HUES48 (cell line): Measurements from ENCODE around the gene OVOL3.

Experiments used
- H3K27ac ChIP-seq: one replicate; pipeline ENCODE4 v1.7.0; 2013; ENCODE audit warnings: low read depth, low read length, inconsistent platforms
- H3K27me3 ChIP-seq: 2 replicates; pipeline ENCODE4 v1.6.1; 2013; ENCODE audit warnings: mild to moderate bottlenecking, low read length; ENCODE audit not compliant: control insufficient read depth, insufficient read depth
- H3K36me3 ChIP-seq: 2 replicates; pipeline ENCODE4 v1.6.1; 2013; ENCODE audit warnings: low read length; ENCODE audit not compliant: control insufficient read depth, insufficient read depth
- H3K4me1 ChIP-seq: 2 replicates; pipeline ENCODE4 v1.6.1; 2013; ENCODE audit warnings: mild to moderate bottlenecking, low read length; ENCODE audit not compliant: control insufficient read depth, insufficient read depth
- H3K4me3 ChIP-seq: 2 replicates; pipeline ENCODE4 v1.5.1; 2013; ENCODE audit warnings: mild to moderate bottlenecking, low read depth, low read length
- H3K9ac ChIP-seq: 2 replicates; pipeline ENCODE4 v1.6.1; 2013; ENCODE audit warnings: mild to moderate bottlenecking, low read depth, low read length, moderate library complexity
- H3K9me3 ChIP-seq: 2 replicates; pipeline ENCODE4 v1.6.1; 2013; ENCODE audit warnings: low read length; ENCODE audit not compliant: control insufficient read depth, insufficient read depth

Gene OVOL3

DNA sequence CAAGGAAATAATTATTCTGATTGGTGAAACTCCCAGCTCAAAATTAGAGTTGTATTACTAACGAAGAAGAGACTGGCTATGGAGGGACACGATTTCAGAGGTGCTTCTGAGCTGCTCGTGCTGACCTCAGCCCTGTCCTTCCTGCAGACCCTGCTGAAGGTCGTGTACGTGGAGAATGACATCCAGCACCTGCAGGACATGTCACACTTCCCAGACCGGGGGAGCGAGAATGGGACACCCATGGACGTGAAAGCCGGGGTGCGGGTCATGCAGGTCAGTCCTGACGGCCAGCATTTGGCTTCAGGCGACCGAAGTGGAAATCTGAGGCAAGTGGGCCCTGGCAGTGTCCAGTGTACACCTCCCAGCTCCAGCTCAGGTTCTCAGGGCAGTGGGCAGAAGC lies 28.0 kb upstream of the OVOL3 start:
- no peak overlapping the region for H3K4me3 ChIP-seq
- H3K9me3 ChIP-seq = no peaks in the 10 kb centered on the region
- H3K4me1 ChIP-seq = no peaks in the 10 kb centered on the region
- peaks cover 81% of the 10 kb centered on the region for H3K36me3 ChIP-seq
- no peaks in the 10 kb centered on the region for H3K27me3 ChIP-seq
- no peak overlapping the region for H3K27ac ChIP-seq
- H3K9ac ChIP-seq = no peak overlapping the region

DNA sequence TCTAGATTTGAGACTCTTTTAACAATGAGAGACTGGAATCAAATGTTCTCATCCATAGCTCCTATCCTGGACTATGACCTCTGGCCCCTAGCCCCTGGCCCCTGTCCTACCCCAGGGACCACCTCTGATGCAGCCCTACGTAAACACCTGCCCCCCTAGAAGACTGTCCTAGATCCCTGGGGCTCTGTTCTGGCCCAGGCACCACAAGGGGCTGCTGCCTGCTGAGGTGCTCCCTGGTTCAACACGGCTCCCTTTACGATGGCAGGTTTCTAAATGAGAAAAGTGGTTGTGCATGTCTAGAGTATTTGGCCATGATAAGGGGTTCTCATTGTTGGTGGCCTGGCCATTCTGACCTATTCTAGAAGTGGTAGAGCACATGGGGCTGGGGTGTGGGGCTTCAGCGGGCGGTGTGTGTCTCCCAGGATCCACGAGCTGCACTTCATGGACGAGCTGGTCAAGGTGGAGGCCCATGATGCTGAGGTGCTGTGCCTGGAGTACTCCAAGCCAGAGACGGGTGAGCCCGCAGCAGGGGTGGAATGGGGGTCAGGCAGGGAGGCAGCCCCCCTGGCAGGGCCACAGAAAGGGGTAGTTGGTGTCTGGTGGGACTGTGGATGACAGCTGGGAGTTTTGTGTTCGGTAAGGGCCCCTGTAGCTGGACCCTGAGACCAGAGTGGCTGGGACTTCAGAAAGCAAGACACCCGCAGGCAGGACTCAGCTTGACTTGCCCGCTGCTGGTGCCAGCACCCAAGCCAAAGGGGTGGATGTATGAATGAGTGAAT lies 26.5 kb upstream of the OVOL3 start:
- H3K9me3 ChIP-seq = no peaks in the 10 kb centered on the region
- peaks cover 86% of the 10 kb centered on the region for H3K36me3 ChIP-seq
- H3K27ac ChIP-seq = no peak overlapping the region
- no peak overlapping the region for H3K9ac ChIP-seq
- H3K27me3 ChIP-seq = no peaks in the 10 kb centered on the region
- H3K4me1 ChIP-seq = no peaks in the 10 kb centered on the region
- H3K4me3 ChIP-seq = no peak overlapping the region

DNA sequence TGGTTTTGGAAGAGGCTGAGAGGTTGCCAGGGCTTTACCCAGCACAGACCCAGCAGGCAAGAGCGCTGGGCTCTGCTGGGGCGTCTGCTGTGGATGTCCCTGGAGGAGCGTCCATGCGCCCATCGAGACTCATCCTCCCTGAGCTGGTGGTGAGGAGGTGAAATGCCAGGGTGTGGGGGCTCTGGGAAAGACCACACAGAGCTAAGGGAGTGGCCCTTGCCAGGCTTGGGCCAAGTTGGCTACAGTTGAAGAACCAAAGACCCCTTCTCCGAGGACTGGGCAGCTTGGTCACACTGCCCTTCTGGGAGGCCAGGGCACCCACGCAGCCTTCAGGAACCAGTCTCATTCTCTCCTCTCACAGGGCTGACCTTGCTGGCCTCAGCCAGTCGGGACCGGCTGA lies 24.6 kb upstream of the OVOL3 start:
- H3K27ac ChIP-seq = no peak overlapping the region
- H3K9me3 ChIP-seq = no peaks in the 10 kb centered on the region
- H3K4me1 ChIP-seq = no peaks in the 10 kb centered on the region
- H3K9ac ChIP-seq = no peak overlapping the region
- H3K36me3 ChIP-seq = peaks cover 91% of the 10 kb centered on the region
- no peaks in the 10 kb centered on the region for H3K27me3 ChIP-seq
- no peak overlapping the region for H3K4me3 ChIP-seq

- H3K9me3 ChIP-seq = no peaks in the 10 kb centered on the region
- H3K36me3 ChIP-seq = peaks cover 87% of the 10 kb centered on the region
- H3K4me3 ChIP-seq = no peak overlapping the region
- H3K27me3 ChIP-seq = no peaks in the 10 kb centered on the region
- H3K9ac ChIP-seq = no peak overlapping the region
- no peaks in the 10 kb centered on the region for H3K4me1 ChIP-seq
- no peak overlapping the region for H3K27ac ChIP-seq
These were observed 21.1 kb upstream of the OVOL3 start for GRCh38 chr19:36089847-36090246.

- Histone ChIP-seq H3K27ac (no peak overlapping the region), H3K9ac (no peak overlapping the region), H3K9me3 (no peaks in the 10 kb centered on the region), H3K4me3 (no peak overlapping the region), H3K4me1 (no peaks in the 10 kb centered on the region), H3K27me3 (no peaks in the 10 kb centered on the region), H3K36me3 (peaks cover 89% of the 10 kb centered on the region)
These were observed 19.8 kb upstream of the OVOL3 start for GRCh38 chr19:36090910-36091695.

- H3K27me3 ChIP-seq = no peaks in the 10 kb centered on the region
- no peaks in the 10 kb centered on the region for H3K9me3 ChIP-seq
- peaks cover 90% of the 10 kb centered on the region for H3K36me3 ChIP-seq
- no peak overlapping the region for H3K4me3 ChIP-seq
- H3K9ac ChIP-seq = no peak overlapping the region
- H3K27ac ChIP-seq = no peak overlapping the region
- no peaks in the 10 kb centered on the region for H3K4me1 ChIP-seq
These were observed 18.4 kb upstream of the OVOL3 start for GRCh38 chr19:36092566-36092965.

DNA sequence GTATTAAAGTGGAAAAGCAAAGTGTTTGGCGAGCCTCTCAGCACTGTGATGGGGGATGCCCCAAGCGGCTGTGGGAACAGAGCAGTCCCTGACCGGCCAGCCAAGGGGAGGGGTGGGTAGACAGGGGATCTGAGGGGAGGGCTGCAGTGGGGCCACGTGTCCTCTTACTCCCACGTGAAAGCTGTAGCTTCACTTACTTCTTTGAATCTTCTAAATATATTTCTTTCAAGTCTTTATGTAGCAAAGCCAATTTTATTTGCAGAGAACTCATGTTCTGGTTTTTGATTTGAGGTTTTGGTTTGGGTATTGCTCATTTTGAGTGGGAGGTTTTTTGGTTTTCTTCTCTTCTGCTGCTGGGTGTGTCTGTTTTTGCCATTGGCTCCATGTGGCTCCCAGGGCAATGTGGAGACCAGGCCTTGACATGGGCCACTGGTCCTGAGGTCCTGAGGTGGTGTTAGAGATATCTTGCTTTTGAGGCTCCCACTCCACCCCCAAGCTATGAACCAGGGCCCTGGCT lies 17.7 kb upstream of the OVOL3 start:
- H3K27ac ChIP-seq = no peak overlapping the region
- no peaks in the 10 kb centered on the region for H3K27me3 ChIP-seq
- H3K36me3 ChIP-seq = peaks cover 88% of the 10 kb centered on the region
- no peak overlapping the region for H3K4me3 ChIP-seq
- H3K4me1 ChIP-seq = no peaks in the 10 kb centered on the region
- H3K9me3 ChIP-seq = no peaks in the 10 kb centered on the region
- H3K9ac ChIP-seq = no peak overlapping the region

DNA sequence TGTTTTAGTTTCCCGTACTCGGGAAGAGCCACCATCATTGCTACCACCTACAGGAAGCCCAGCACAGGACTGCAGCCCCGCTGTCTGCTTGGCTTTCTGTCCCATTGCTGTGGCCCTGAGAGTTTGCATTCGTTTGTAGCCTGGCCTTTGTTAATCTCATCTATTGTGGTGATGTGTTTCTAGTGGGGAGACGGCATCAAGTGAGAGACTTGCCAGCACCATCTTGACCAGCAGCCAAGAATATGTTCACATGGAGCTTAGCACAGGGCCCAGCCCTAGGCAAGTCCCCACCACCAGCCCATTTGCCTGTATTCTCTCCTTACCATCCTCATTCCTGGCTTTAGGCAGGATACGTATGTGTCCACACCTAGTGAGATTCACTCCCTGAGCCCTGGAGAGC lies 17.3 kb upstream of the OVOL3 start:
- Histone ChIP-seq H3K27ac (no peak overlapping the region), H3K27me3 (no peaks in the 10 kb centered on the region), H3K9ac (no peak overlapping the region), H3K9me3 (no peaks in the 10 kb centered on the region), H3K4me1 (no peaks in the 10 kb centered on the region), H3K4me3 (no peak overlapping the region), H3K36me3 (peaks cover 87% of the 10 kb centered on the region)

GRCh38 chr19:36097036-36097435 lies 13.9 kb upstream of the OVOL3 start:
- peaks cover 86% of the 10 kb centered on the region for H3K36me3 ChIP-seq
- no peaks in the 10 kb centered on the region for H3K9me3 ChIP-seq

GRCh38 chr19:36099166-36099785 lies 11.7 kb upstream of the OVOL3 start:
- H3K9me3 ChIP-seq = no peaks in the 10 kb centered on the region
- H3K9ac ChIP-seq = no peak overlapping the region
- no peaks in the 10 kb centered on the region for H3K27me3 ChIP-seq
- peaks cover 87% of the 10 kb centered on the region for H3K36me3 ChIP-seq
- H3K27ac ChIP-seq = no peak overlapping the region
- no peaks in the 10 kb centered on the region for H3K4me1 ChIP-seq
- no peak overlapping the region for H3K4me3 ChIP-seq

More at GRCh38 chr19:36097036-36097435, 13.9 kb upstream of the OVOL3 start:
- H3K27ac ChIP-seq = no peak overlapping the region
- H3K9ac ChIP-seq = no peak overlapping the region
- H3K4me1 ChIP-seq = no peaks in the 10 kb centered on the region
- no peak overlapping the region for H3K4me3 ChIP-seq
- H3K27me3 ChIP-seq = no peaks in the 10 kb centered on the region

- Histone ChIP-seq H3K9ac (no peak overlapping the region), H3K27ac (no peak overlapping the region), H3K9me3 (no peaks in the 10 kb centered on the region), H3K4me3 (no peak overlapping the region), H3K4me1 (no peaks in the 10 kb centered on the region), H3K27me3 (no peaks in the 10 kb centered on the region), H3K36me3 (peaks cover 90% of the 10 kb centered on the region)
These were observed 10.5 kb upstream of the OVOL3 start for GRCh38 chr19:36100476-36100875.
